Naive B cell (primary cell): Measurements from ENCODE around the gene D2HGDH. TPM values are rescaled to one million over a fixed set of nuclear protein-coding genes. Genes with fewer than 3 reads are reported as not detected.

Source experiments
- ATAC-seq, 2 donors: fragments of 150-1000 bp; cut with Tn5 transposase; 2 replicates each; pipeline ENCODE4 v1.10.0; 2021; ENCODE audit warnings: low read depth in 2 of 2, mild to moderate bottlenecking in 2 of 2, moderate library complexity in 2 of 2
- DNase-seq: peaks from one replicate; pipeline ENCODE4 v3.0.0; 2022
- H3K27ac Mint-ChIP-seq, 6 donors: one replicate each; pipeline ENCODE4 v1.8.0; 2020 to 2022; ENCODE audit warnings: mild to moderate bottlenecking in 6 of 6, mixed read lengths in 6 of 6, moderate library complexity in 5 of 6, inconsistent platforms in 2 of 6
- H3K27me3 Mint-ChIP-seq, 3 donors: one replicate each; pipeline ENCODE4 v1.8.0; 2021 to 2022; ENCODE audit warnings: mixed read lengths in 3 of 3, mild to moderate bottlenecking in 1 of 3
- H3K36me3 Mint-ChIP-seq, 2 donors: one replicate each; pipeline ENCODE4 v1.8.0; 2020 to 2022; ENCODE audit warnings: mixed read lengths in 2 of 2, inconsistent platforms in 1 of 2, mild to moderate bottlenecking in 1 of 2
- H3K4me1 Mint-ChIP-seq, 3 donors: one replicate each; pipeline ENCODE4 v1.8.0; 2020 to 2022; ENCODE audit warnings: mixed read lengths in 3 of 3, inconsistent platforms in 1 of 3, mild to moderate bottlenecking in 1 of 3, moderate library complexity in 1 of 3
- H3K4me3 Mint-ChIP-seq, 8 donors: one replicate each; pipeline ENCODE4 v1.8.0; 2020 to 2022; ENCODE audit warnings: mild to moderate bottlenecking in 8 of 8, mixed read lengths in 8 of 8, moderate library complexity in 8 of 8, inconsistent platforms in 2 of 8
- H3K9me3 Mint-ChIP-seq, 7 donors: one replicate each; pipeline ENCODE4 v1.8.0; 2020 to 2022; ENCODE audit warnings: mixed read lengths in 7 of 7, mild to moderate bottlenecking in 5 of 7, inconsistent platforms in 2 of 7, moderate library complexity in 1 of 7
- polyA plus RNA-seq, 6 donors: library from polyadenylated mRNA; unstranded; fragments of 300-500 nt; fragmentation: Illumina TruSeq; gene quantifications; one replicate each; pipeline ENCODE4 v1.2.3, GENCODE V29; 2021; ENCODE audit warnings: low read depth in 6 of 6

The D2HGDH gene
- polyA plus RNA-seq, 6 donors from 2014 or later: 1.1 to 7.2 (median 2.4) TPM

GRCh38 chr2:241770185-241770935 lies 35.9 kb downstream of the D2HGDH start:
- no peak overlapping the region for H3K27ac Mint-ChIP-seq
- H3K9me3 Mint-ChIP-seq: no peaks in the 10 kb centered on the region
- peaks cover 0 to 6% (median under 1%) of the 10 kb centered on the region in 3 donors for H3K27me3 Mint-ChIP-seq
- no peak for DNase-seq
- H3K4me1 Mint-ChIP-seq: peaks cover 6 to 19% (median 10%) of the 10 kb centered on the region in 3 donors
- no peaks in the 10 kb centered on the region for H3K36me3 Mint-ChIP-seq
- no peak overlapping the region for H3K4me3 Mint-ChIP-seq
- ATAC-seq: no peak

- no peaks in the 10 kb centered on the region for H3K36me3 Mint-ChIP-seq
These were observed 36.5 kb downstream of the D2HGDH start for GRCh38 chr2:241770936-241771285.

GRCh38 chr2:241771286-241772062 lies 37.0 kb downstream of the D2HGDH start:
- no peaks in the 10 kb centered on the region for H3K9me3 Mint-ChIP-seq
- peak overlapping the region; percentile 29 to 87 (median 54) for H3K27ac Mint-ChIP-seq
- ATAC-seq (peak in 1 of 2 donors; percentile 21), DNase-seq (no peak)
- H3K4me3 Mint-ChIP-seq: peak overlapping the region in 5 of 8 donors; percentile 61 to 90 (median 80)
- H3K36me3 Mint-ChIP-seq: no peaks in the 10 kb centered on the region
- peaks cover 6 to 19% (median 10%) of the 10 kb centered on the region in 3 donors for H3K4me1 Mint-ChIP-seq
- H3K27me3 Mint-ChIP-seq: peaks cover 0 to 12% (median 6%) of the 10 kb centered on the region in 3 donors

More at GRCh38 chr2:241770936-241771285, 36.5 kb downstream of the D2HGDH start:
- DNase-seq (no peak), ATAC-seq (no peak)
- H3K27me3 Mint-ChIP-seq: peaks cover 0 to 12% (median 6%) of the 10 kb centered on the region in 3 donors
- peak overlapping the region in 3 of 6 donors; percentile 15 to 68 (median 28) for H3K27ac Mint-ChIP-seq
- peaks cover 6 to 19% (median 10%) of the 10 kb centered on the region in 3 donors for H3K4me1 Mint-ChIP-seq
- peak overlapping the region in 2 of 8 donors; percentile 11 to 76 for H3K4me3 Mint-ChIP-seq
- no peaks in the 10 kb centered on the region for H3K9me3 Mint-ChIP-seq

GRCh38 chr2:241772063-241772499 lies 37.7 kb downstream of the D2HGDH start:
- Mint-ChIP-seq H3K36me3 (no peaks in the 10 kb centered on the region), H3K4me3 (peak overlapping the region in 5 of 8 donors; percentile 61 to 90 (median 80)), H3K4me1 (peaks cover 6 to 19% (median 10%) of the 10 kb centered on the region in 3 donors), H3K27me3 (peaks cover 0 to 12% (median 6%) of the 10 kb centered on the region in 3 donors), H3K9me3 (no peaks in the 10 kb centered on the region), H3K27ac (peak overlapping the region; percentile 29 to 87 (median 60))
- peak in 1 of 2 donors; percentile 43 for ATAC-seq
- DNase-seq: peak; percentile 38

- Mint-ChIP-seq H3K27ac (no peak overlapping the region), H3K36me3 (no peaks in the 10 kb centered on the region), H3K9me3 (peaks cover 0 to 2% (median 0%) of the 10 kb centered on the region in 7 donors), H3K27me3 (peaks cover 0 to 12% (median 6%) of the 10 kb centered on the region in 3 donors), H3K4me1 (peaks cover 6 to 19% (median 10%) of the 10 kb centered on the region in 3 donors), H3K4me3 (no peak overlapping the region)
- ATAC-seq (no peak), DNase-seq (no peak)
These were observed 39.3 kb downstream of the D2HGDH start for GRCh38 chr2:241773511-241774418.

- Mint-ChIP-seq H3K36me3 (no peaks in the 10 kb centered on the region), H3K4me1 (peaks cover 6 to 19% (median 10%) of the 10 kb centered on the region in 3 donors), H3K9me3 (peaks cover 0 to 4% (median 0%) of the 10 kb centered on the region in 7 donors), H3K4me3 (no peak overlapping the region), H3K27ac (no peak overlapping the region), H3K27me3 (peaks cover 0 to 12% (median 6%) of the 10 kb centered on the region in 3 donors)
- DNase-seq (no peak), ATAC-seq (no peak)
These were observed 40.2 kb downstream of the D2HGDH start for GRCh38 chr2:241774419-241775222.

- DNase-seq (no peak), ATAC-seq (no peak)
- Mint-ChIP-seq H3K36me3 (no peaks in the 10 kb centered on the region), H3K27me3 (peaks cover 0 to 12% (median 6%) of the 10 kb centered on the region in 3 donors), H3K9me3 (peaks cover 0 to 4% (median 0%) of the 10 kb centered on the region in 7 donors), H3K27ac (no peak overlapping the region), H3K4me1 (peaks cover 6 to 17% (median 10%) of the 10 kb centered on the region in 3 donors), H3K4me3 (no peak overlapping the region)
These were observed 41.1 kb downstream of the D2HGDH start for GRCh38 chr2:241775223-241776177.

- H3K4me1 Mint-ChIP-seq: peaks cover 6 to 12% (median 10%) of the 10 kb centered on the region in 3 donors
- ATAC-seq: no peak
- no peaks in the 10 kb centered on the region for H3K36me3 Mint-ChIP-seq
- no peak within 1 kb of the TSS for H3K27ac Mint-ChIP-seq
- H3K27me3 Mint-ChIP-seq: peaks cover 0 to 12% (median 6%) of the 10 kb centered on the region in 3 donors
- peaks cover 0 to 12% (median 7%) of the 10 kb centered on the region in 7 donors for H3K9me3 Mint-ChIP-seq
- DNase-seq: no peak
- H3K4me3 Mint-ChIP-seq: no peak within 1 kb of the TSS
These were observed 42.1 kb downstream of the D2HGDH start, which contains the start of gene GAL3ST2 for GRCh38 chr2:241776336-241777169. GAL3ST2 (plus strand) TSS chr2:241776822; CDS start chr2:241776956, 134 bp downstream.

GRCh38 chr2:241777170-241777685 lies 42.8 kb downstream of the D2HGDH start:
- Mint-ChIP-seq H3K27ac (no peak overlapping the region), H3K36me3 (no peaks in the 10 kb centered on the region)
- no peak for DNase-seq

More at GRCh38 chr2:241777170-241777685, 42.8 kb downstream of the D2HGDH start:
- ATAC-seq: no peak
- H3K4me1 Mint-ChIP-seq: peaks cover 2 to 6% (median 3%) of the 10 kb centered on the region in 3 donors
- peaks cover 0 to 12% (median 6%) of the 10 kb centered on the region in 3 donors for H3K27me3 Mint-ChIP-seq
- no peak overlapping the region for H3K4me3 Mint-ChIP-seq
- peaks cover 0 to 12% (median 7%) of the 10 kb centered on the region in 7 donors for H3K9me3 Mint-ChIP-seq
